K562 (cell line): ENCODE measurements around the gene CST4. TPM values are rescaled to one million over a fixed set of nuclear protein-coding genes. Genes with fewer than 3 reads are reported as not detected.

Experiments used
- ATAC-seq: fragments of 200-7000 bp; cut with Tn5 transposase; 3 replicates; pipeline ENCODE4 v1.9.1; 2020; ENCODE audit warnings: moderate library complexity
- BruUV-seq: library from RNA; stranded (reverse); fragments of 400-500 nt; replicated peaks from 2 replicates; lab custom pipeline; 2021; lab: Mats Ljungman, UMichigan
- CTCF ChIA-PET: fragments of 300-600 bp; formaldehyde crosslinking; extraction: SDS; loops from one replicate; lab custom pipeline; 2021; ENCODE audit warnings: low intra/inter-chr PET ratio; lab: Yijun Ruan, JAX
- POLR2A ChIA-PET: fragments of 300-600, 350-650 bp; sonication (Branson Sonifier 250); formaldehyde crosslinking; extraction: SDS; loops from one replicate; lab custom pipeline; 2021; ENCODE audit warnings: antibody characterized with exemption, inconsistent platforms; lab: Yijun Ruan, JAX
- DNase-seq, 4 experiments: peaks; one replicate each; pipeline versions ENCODE4 v3.0.0 to v3.0.0-alpha.2; 2011 to 2018; ENCODE audit warnings: low spot score in 3 of 4, mixed read lengths in 3 of 4; ENCODE audit errors: extremely low read depth in 1 of 4
- FAIRE-seq: peaks from 2 replicates; lab custom pipeline; 2011; peaks lifted over from hg19 to GRCh38; lab: Jason Lieb, UNC
- H2AFZ ChIP-seq: 2 replicates; pipeline ENCODE4 v1.6.0; 2011; ENCODE audit warnings: low read depth, low read length, control low read depth, inconsistent platforms
- H3K27ac ChIP-seq: fragments of 200-600 bp; 3 replicates; pipeline ENCODE4 v1.8.0; 2011; ENCODE audit warnings: low read depth, mild to moderate bottlenecking, control low read depth, inconsistent platforms, low read length, moderate library complexity, mixed read lengths; ENCODE audit errors: extremely low read depth
- H3K27me3 ChIP-seq, 2 experiments: fragments of 300-600 bp in 1 of 2; 2 replicates in 1 of 2; 3 replicates in 1 of 2; pipeline versions ENCODE4 v1.6.0 to v1.8.0; 2011; ENCODE audit warnings: inconsistent platforms in 2 of 2, low read length in 2 of 2, mild to moderate bottlenecking in 1 of 2, mixed read lengths in 1 of 2, moderate library complexity in 1 of 2; ENCODE audit not compliant: control insufficient read depth in 2 of 2, insufficient read depth in 2 of 2
- H3K36me3 ChIP-seq: fragments of 300-600 bp; 3 replicates; pipeline ENCODE4 v1.8.0; 2011; ENCODE audit warnings: mild to moderate bottlenecking, low read length, inconsistent platforms; ENCODE audit not compliant: control insufficient read depth, insufficient read depth
- H3K4me1 ChIP-seq, 2 experiments: fragments of 200-600 bp in 1 of 2; replicated peaks in 1 of 2; 2 replicates in 1 of 2; 3 replicates in 1 of 2; pipeline versions ENCODE4 v1.5.1 to v1.8.0; 2011; ENCODE audit warnings: inconsistent platforms in 2 of 2, low read length in 2 of 2, mild to moderate bottlenecking in 1 of 2, mixed read lengths in 1 of 2, moderate library complexity in 1 of 2; ENCODE audit not compliant: control insufficient read depth in 2 of 2, insufficient read depth in 2 of 2
- H3K4me2 ChIP-seq: 2 replicates; pipeline ENCODE4 v1.6.1; 2011; ENCODE audit warnings: low read length, control low read depth, inconsistent platforms, mixed read lengths; ENCODE audit not compliant: insufficient read depth
- H3K4me3 ChIP-seq: fragments of 200-600 bp; sonication (generic), shearing (Covaris generic); 2 replicates; pipeline ENCODE4 v1.5.1; 2016; ENCODE audit warnings: control low read depth, inconsistent platforms
- H3K79me2 ChIP-seq: fragments of 200-600 bp; 3 replicates; pipeline ENCODE4 v1.8.0; 2011; ENCODE audit warnings: low read length, inconsistent platforms; ENCODE audit not compliant: control insufficient read depth, insufficient read depth
- H3K9ac ChIP-seq, 2 experiments: 2 replicates each; pipeline versions ENCODE4 v1.6.0 to v1.6.1; 2011; ENCODE audit warnings: low read depth in 2 of 2, low read length in 2 of 2, control low read depth in 1 of 2, inconsistent platforms in 1 of 2, mild to moderate bottlenecking in 1 of 2, mixed read lengths in 1 of 2; ENCODE audit not compliant: insufficient read depth in 1 of 2
- H3K9me1 ChIP-seq: one replicate; pipeline ENCODE4 v1.6.0; 2011; ENCODE audit warnings: inconsistent platforms, mild to moderate bottlenecking, low read length, moderate library complexity; ENCODE audit not compliant: control insufficient read depth, insufficient read depth
- H3K9me3 ChIP-seq: replicated peaks from 2 replicates; pipeline ENCODE4 v1.5.1; 2011; ENCODE audit warnings: low read depth, low read length, inconsistent platforms; ENCODE audit not compliant: control insufficient read depth, insufficient read depth
- H4K20me1 ChIP-seq: replicated peaks from 2 replicates; pipeline ENCODE4 v1.6.1; 2011; ENCODE audit warnings: low read length, inconsistent platforms, mixed read lengths; ENCODE audit not compliant: control insufficient read depth, insufficient read depth
- ATF2 ChIP-seq: sonication (generic); formaldehyde crosslinking; IDR thresholded peaks from 2 replicates; pipeline ENCODE4 v1.8.1; 2022; ENCODE audit warnings: missing genetic modification reagents
- CBX3 ChIP-seq, 2 experiments: IDR thresholded peaks; 1 replicate in 1 of 2; 2 replicates in 1 of 2; pipeline ENCODE4 v1.6.1; 2012; ENCODE audit warnings: inconsistent platforms in 2 of 2, low read length in 2 of 2, borderline replicate concordance in 1 of 2, control low read depth in 1 of 2
- DEAF1 ChIP-seq: fragments of 450-650 bp; formaldehyde crosslinking; IDR thresholded peaks from 2 replicates; pipeline ENCODE4 v1.4.0; 2020; ENCODE audit warnings: mild to moderate bottlenecking, moderate library complexity
- HDAC6 ChIP-seq: IDR thresholded peaks from 2 replicates; pipeline ENCODE4 v1.6.1; 2012; ENCODE audit warnings: low read depth, mild to moderate bottlenecking, control low read depth, inconsistent platforms, low read length, moderate library complexity
- KLF16 ChIP-seq: IDR thresholded peaks from 2 replicates; pipeline ENCODE4 v1.6.1; 2016; ENCODE audit warnings: antibody characterized with exemption
- MTA3 ChIP-seq: fragments of 450-650 bp; formaldehyde crosslinking; IDR thresholded peaks from 2 replicates; pipeline ENCODE4 v1.6.1; 2017; ENCODE audit warnings: mild to moderate bottlenecking, borderline replicate concordance
- NR2F6 ChIP-seq: fragments of 450-650 bp; formaldehyde crosslinking; IDR thresholded peaks from 2 replicates; pipeline ENCODE4 v1.4.0; 2020; ENCODE audit warnings: mild to moderate bottlenecking
- NR3C1 ChIP-seq: sonication (generic); formaldehyde crosslinking; IDR thresholded peaks from 2 replicates; pipeline ENCODE4 v1.8.1; 2022; ENCODE audit warnings: missing genetic modification reagents
- PURB ChIP-seq: sonication (generic); formaldehyde crosslinking; IDR thresholded peaks from 2 replicates; pipeline ENCODE4 v1.9.0; 2021; ENCODE audit warnings: low read depth, mild to moderate bottlenecking, missing genetic modification reagents
- ZBTB9 ChIP-seq: fragments of 450-650 bp; formaldehyde crosslinking; IDR thresholded peaks from 2 replicates; pipeline ENCODE4 v1.4.0; 2020; ENCODE audit warnings: mild to moderate bottlenecking, moderate library complexity
- ZNF436 ChIP-seq: fragments of 250-450, 450-650 bp; sonication (Bioruptor Pico); formaldehyde crosslinking; IDR thresholded peaks from 2 replicates; pipeline ENCODE4 v1.7.0; 2020; ENCODE audit warnings: mild to moderate bottlenecking
- WGBS: fragments of 100-300 bp; shearing (Covaris generic); methylation state at CpG from one replicate; pipeline ENCODE4 v1.1.6; 2016; ENCODE audit warnings: low coverage, mixed read lengths; ENCODE audit not compliant: insufficient coverage; ENCODE audit errors: missing lambda C conversion rate; 5-methylcytosine and 5-hydroxymethylcytosine counted together
- in situ Hi-C: fragments of 300-500 bp; cut with MboI; formaldehyde crosslinking; loops from 4 replicates; pipeline ENCODE4 v1.15.0; 2018; ENCODE audit warnings: inconsistent platforms, mixed read lengths
- intact Hi-C: fragments of 100-400 bp; cut with micrococcal nuclease; formaldehyde crosslinking; loops from 2 replicates; pipeline ENCODE4 v1.14.2; 2022
- polyA plus RNA-seq, 8 experiments: library from polyadenylated mRNA; depleted of rRNA in 4 of 8; stranded (reverse) in 5 of 8; unstranded in 3 of 8; fragments of >200 nt; fragmentation: Nextera tagmentation in 2 of 8; fragmentation: Illumina TruSeq in 1 of 8; extraction: Ambion mirVana in 2 of 8; extraction: Trizol in 1 of 8; gene quantifications; 2 replicates each; pipeline versions ENCODE4 v1.2.1 to v1.2.3, GENCODE V29; 2011 to 2014; ENCODE audit warnings: inconsistent platforms in 1 of 8, missing spikeins in 1 of 8
- total RNA-seq, 7 experiments: library from RNA; depleted of rRNA in 6 of 7; stranded (reverse); fragments of >200 nt in 6 of 7; fragmentation: Illumina TruSeq in 2 of 7; extraction: Trizol in 2 of 7; gene quantifications; 2 replicates each; pipeline versions ENCODE4 v1.2.1 to v1.2.3, GENCODE V29; 2011 to 2021; ENCODE audit warnings: low replicate concordance in 1 of 7
- TF ChIP-seq, protein P1 (sequence below): fragments of 450-650 bp; IDR thresholded peaks from 2 replicates; pipeline ENCODE4 v1.7.1; 2018; ENCODE audit warnings: mild to moderate bottlenecking, low read depth; ENCODE audit not compliant: partially characterized antibody

CST4 gene
- total and polyA plus RNA-seq, 9 of the 15 experiments (the other 6 are each of a cell fraction or from before 2014, with no cell fraction given), result not detected

DNA sequence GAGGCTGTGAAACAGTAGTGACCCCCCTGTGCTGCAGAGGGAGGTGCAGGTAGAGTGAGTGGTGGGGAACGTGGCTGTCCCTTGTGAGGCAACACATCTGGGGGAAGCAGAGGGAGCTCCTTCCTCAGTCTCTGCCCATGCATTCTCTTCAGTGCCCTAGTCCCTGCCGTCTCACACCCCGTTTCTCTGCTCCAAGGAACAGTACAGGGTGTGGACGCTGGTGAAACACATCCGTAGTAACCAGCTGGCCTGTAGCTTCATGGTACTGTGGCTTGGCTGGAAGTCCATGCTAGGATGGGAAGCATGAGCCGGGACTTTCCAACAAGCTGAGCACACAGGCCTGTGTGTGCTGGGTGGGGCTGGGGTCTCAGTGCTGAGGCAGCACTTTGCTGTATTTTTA is 25.7 kb downstream of the CST4 start:
- no peak for TF ChIP-seq CBX3 (IDR thresholded peaks at IDR 0.05; ENCODE audit: borderline replicate concordance in 1 of 2, low read length in 2 of 2)
- TF ChIP-seq NR3C1 (CRISPR knock-in tag), result no peak
- no peak for TF ChIP-seq NR2F6 (CRISPR knock-in tag)
- no peak for TF ChIP-seq MTA3
- TF ChIP-seq DEAF1 (CRISPR knock-in tag), result no peak
- TF ChIP-seq, protein P1, sequence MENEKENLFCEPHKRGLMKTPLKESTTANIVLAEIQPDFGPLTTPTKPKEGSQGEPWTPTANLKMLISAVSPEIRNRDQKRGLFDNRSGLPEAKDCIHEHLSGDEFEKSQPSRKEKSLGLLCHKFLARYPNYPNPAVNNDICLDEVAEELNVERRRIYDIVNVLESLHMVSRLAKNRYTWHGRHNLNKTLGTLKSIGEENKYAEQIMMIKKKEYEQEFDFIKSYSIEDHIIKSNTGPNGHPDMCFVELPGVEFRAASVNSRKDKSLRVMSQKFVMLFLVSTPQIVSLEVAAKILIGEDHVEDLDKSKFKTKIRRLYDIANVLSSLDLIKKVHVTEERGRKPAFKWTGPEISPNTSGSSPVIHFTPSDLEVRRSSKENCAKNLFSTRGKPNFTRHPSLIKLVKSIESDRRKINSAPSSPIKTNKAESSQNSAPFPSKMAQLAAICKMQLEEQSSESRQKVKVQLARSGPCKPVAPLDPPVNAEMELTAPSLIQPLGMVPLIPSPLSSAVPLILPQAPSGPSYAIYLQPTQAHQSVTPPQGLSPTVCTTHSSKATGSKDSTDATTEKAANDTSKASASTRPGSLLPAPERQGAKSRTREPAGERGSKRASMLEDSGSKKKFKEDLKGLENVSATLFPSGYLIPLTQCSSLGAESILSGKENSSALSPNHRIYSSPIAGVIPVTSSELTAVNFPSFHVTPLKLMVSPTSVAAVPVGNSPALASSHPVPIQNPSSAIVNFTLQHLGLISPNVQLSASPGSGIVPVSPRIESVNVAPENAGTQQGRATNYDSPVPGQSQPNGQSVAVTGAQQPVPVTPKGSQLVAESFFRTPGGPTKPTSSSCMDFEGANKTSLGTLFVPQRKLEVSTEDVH, result no peak
- no peak for TF ChIP-seq HDAC6
- no peak for TF ChIP-seq ZBTB9 (CRISPR knock-in tag)
- TF ChIP-seq KLF16, result no peak
- TF ChIP-seq PURB (CRISPR knock-in tag), result no peak
- no peak for TF ChIP-seq ATF2 (CRISPR knock-in tag)
- TF ChIP-seq ZNF436 (CRISPR knock-in tag), result no peak
- Histone ChIP-seq H3K4me3 (no peak overlapping the region), H3K4me1 (peaks cover 4 to 14% of the 10 kb centered on the region in 2 experiments; a peak in 4 of 5 replicates), H3K9me1 (no peaks in the 10 kb centered on the region), H3K27ac (no peak overlapping the region), H3K9ac (no peak overlapping the region), H3K9me3 (no peaks in the 10 kb centered on the region), H3K79me2 (no peaks in the 10 kb centered on the region), H4K20me1 (no peaks in the 10 kb centered on the region), H2AFZ (no peak overlapping the region), H3K27me3 (no peaks in the 10 kb centered on the region), H3K36me3 (no peaks in the 10 kb centered on the region), H3K4me2 (no peak overlapping the region)
- no peak for DNase-seq
- intact Hi-C loops, result no loop called here
- no peak for ATAC-seq
- ChIA-PET CTCF (no interaction called here), POLR2A (no interaction called here)
- WGBS, result 11% methylated on average over 5 of the region's 6 CpGs
- BruUV-seq, result no TSS peak
- in situ Hi-C loops, result no loop called here
- no peak for FAIRE-seq
